ENCODE data around the gene EIF2S2.
"Not testable (repeated sequence)": the region's sequence is repeated elsewhere in the genome, so short reads cannot be mapped to it uniquely, and the experiment has no call there.

EIF2S2 gene

GRCh38 chr20:34111702-34112599 lies at the start of gene EIF2S2:
Gene EIF2S2 (minus strand): TSS chr20:34112243. CDS start chr20:34112110, 133 bp downstream.
- DNase-seq (ENCODE audit: low read depth in 2 of 2) = peak; percentile 83 to 91

- DNase-seq (ENCODE audit: low read depth in 2 of 2) = not testable (repeated sequence)
These were observed 45.7 kb upstream of the EIF2S2 start for GRCh38 chr20:34157697-34158096.

DNA sequence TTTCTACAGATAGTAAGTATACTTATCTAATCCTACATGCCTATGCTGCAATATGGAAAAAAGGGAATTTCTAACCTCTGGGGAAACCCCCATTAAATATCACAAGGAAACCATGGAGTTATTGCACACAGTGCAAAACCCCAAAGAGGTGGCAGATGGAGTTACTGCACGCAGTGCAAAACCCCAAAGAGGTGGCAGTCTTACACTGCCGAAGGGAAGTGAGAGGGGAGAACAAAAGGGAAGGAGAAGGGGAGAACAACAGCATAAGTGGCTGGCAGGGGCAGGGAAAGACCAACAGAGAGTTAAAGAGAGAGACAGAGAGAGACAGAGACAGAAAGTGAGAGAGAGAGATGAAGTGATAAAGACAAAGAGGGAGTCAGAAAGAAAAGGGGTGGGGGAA lies 43.8 kb upstream of the EIF2S2 start:
- DNase-seq (ENCODE audit: low read depth in 2 of 2) = no peak

- not testable (repeated sequence) for DNase-seq (ENCODE audit: low read depth in 2 of 2)
These were observed 41.1 kb upstream of the EIF2S2 start for GRCh38 chr20:34153169-34153568.

- not testable (repeated sequence) for DNase-seq (ENCODE audit: low read depth in 2 of 2)
These were observed 40.0 kb upstream of the EIF2S2 start for GRCh38 chr20:34152073-34152472.

DNA sequence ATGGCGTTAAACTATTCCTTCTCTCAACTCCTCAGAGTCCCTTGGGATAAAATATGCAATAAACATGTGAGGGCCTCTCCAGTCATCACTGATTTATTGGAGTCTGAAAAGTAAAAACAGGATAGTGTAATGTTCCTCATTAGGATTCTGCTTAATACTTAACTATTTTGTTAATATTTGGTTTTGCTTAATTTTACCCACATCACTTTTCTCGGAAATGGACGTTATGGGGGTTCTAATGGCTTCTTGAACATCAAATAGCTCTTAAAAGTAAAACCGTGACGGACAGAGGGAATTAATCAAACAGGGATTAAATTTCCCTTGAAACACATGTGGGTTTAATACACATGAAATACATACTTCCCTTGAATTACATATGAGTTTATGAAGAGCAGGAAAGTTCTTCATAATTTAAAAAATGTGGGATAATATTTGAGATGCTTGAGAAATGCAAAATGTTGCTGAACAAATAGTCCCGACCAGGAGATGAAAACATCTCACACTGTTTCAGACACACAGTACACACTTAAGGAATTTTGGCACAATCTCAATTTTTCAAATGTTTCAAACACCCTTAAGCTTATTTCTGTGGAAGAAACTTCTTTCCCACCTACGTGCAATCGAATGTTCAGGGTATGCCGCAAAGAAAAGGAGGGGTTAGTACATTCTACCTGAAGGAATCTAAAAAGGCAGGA lies 38.4 kb upstream of the EIF2S2 start:
- DNase-seq (ENCODE audit: low read depth in 2 of 2) = no peak

DNA sequence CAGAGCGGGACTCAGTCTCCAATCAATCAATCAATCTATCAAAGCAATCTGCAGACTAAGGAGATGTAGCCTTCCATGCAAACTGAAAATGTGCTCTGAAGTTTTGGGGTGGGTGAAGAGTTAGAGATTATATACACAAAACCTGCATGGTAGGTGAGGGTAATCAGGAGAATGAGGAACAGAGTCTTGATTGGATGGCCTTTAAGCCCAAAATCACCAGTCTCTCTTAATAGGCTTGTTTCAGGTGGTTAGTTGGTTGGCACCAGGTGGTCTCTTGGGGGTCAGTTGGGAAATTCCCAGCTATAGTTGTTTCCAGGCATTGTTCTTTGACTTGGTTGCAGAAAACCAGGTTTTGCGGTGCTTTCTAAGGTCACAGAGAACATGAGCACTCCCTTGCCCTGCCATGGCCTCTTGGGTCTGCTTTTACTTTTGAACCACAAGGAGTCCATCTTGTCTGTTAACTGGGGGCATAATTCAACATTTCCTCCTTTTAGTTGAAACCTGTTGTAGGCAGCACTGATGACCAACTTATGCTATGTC lies 33.3 kb upstream of the EIF2S2 start:
- DNase-seq (ENCODE audit: low read depth in 2 of 2) = no peak

- DNase-seq (ENCODE audit: low read depth in 2 of 2) = no peak
These were observed 31.9 kb upstream of the EIF2S2 start for GRCh38 chr20:34143951-34144350.

GRCh38 chr20:34142121-34142520 lies 30.1 kb upstream of the EIF2S2 start:
- no peak for DNase-seq (ENCODE audit: low read depth in 2 of 2)

DNA sequence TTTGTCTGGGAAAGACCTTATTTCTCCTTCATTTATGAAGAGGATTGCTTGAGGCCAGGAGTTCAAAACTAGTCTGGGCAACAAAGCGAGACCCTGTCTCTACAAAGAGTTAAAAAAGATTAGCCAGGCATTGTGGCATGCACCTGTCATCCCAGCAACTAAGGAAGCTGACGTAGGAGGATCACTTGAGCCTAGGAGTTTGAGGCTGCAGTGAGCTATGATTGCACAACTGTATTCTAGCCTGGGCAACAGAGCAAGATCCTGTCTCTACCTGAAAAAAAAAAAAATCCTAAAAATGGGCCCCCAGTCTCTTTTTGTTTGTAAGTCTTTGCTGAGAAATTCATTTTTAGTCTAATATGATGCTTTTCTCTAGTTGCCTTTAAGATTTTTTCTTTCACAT lies 29.2 kb upstream of the EIF2S2 start:
- DNase-seq (ENCODE audit: low read depth in 2 of 2) = no peak

DNA sequence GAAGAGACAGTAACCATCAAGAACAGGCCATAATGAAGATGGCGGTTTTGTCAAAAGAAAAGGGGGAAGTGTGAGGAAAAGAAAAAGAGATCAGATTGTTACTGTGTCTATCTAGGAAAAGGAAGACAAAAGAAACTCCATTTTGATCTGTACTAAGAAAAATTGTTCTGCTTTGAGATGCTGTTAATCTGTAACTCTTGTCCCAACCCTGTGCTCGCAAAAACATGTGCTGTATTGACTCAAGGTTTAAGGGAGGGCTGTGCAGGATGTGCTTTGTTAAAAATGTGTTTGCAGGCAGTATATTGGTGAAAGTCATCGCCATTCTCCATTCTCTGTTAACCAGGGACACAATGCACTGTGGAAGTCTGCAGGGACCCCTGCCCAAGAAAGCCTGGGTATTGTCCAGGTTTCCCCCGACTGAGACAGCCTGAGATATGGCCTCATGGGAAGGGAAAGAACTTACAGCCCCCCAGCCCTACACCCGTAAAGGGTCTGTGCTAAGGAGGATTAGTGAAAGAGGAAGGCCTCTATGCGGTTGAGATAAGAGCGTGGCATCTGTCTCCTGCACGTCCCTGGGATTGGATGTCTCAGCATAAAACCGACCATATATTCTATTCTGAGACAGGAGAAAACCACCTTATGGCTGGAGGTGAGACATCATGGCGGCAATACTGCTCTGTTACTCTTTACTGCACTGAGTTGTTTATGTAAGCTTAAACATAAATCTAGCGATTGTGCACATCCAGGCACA lies 23.7 kb upstream of the EIF2S2 start:
- DNase-seq (ENCODE audit: low read depth in 2 of 2) = not testable (repeated sequence)

DNA sequence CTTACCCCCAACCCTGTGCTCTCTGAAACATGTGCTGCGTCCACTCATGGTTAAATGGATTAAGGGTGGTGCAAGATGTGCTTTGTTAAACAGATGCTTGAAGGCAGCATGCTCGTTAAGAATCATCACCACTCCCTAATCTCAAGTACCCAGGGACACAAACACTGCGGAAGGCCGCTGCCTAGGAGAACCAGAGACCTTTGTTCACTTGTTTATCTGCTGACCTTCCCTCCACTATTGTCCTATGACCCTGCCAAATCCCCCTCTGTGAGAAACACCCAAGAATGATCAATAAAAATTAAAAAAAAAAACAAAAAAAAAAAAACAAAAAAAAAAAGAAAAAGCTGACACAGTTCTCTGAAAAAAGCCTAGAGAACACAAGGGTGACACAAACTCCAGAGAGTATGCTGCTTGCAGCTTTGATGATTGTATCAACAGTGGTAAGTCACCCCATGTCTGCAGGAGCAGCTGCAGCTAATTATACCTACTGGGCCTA lies 21.4 kb upstream of the EIF2S2 start:
- DNase-seq (ENCODE audit: low read depth in 2 of 2) = not testable (repeated sequence)

GRCh38 chr20:34132943-34133342 lies 20.9 kb upstream of the EIF2S2 start:
- not testable (repeated sequence) for DNase-seq (ENCODE audit: low read depth in 2 of 2)

DNA sequence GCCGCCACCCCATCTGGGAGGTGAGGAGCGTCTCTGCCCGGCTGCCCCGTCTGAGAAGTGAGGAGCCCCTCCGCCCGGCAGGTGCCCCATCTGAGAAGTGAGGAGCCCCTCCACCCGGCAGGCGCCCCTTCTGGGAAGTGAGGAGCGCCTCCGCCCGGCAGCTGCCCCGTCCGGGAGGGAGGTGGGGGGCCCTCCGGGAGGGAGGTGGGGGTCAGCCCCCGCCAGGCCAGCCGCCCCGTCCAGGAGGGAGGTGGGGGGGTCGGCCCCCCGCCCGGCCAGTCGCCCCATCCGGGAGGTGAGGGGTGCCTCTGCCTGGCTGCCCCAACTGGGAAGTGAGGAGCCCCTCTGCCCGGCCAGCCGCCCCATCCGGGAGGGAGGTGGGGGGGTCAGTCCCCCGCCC lies 20.4 kb upstream of the EIF2S2 start:
- not testable (repeated sequence) for DNase-seq (ENCODE audit: low read depth in 2 of 2)

- no peak for DNase-seq (ENCODE audit: low read depth in 2 of 2)
These were observed 19.4 kb upstream of the EIF2S2 start for GRCh38 chr20:34131491-34131890.

DNA sequence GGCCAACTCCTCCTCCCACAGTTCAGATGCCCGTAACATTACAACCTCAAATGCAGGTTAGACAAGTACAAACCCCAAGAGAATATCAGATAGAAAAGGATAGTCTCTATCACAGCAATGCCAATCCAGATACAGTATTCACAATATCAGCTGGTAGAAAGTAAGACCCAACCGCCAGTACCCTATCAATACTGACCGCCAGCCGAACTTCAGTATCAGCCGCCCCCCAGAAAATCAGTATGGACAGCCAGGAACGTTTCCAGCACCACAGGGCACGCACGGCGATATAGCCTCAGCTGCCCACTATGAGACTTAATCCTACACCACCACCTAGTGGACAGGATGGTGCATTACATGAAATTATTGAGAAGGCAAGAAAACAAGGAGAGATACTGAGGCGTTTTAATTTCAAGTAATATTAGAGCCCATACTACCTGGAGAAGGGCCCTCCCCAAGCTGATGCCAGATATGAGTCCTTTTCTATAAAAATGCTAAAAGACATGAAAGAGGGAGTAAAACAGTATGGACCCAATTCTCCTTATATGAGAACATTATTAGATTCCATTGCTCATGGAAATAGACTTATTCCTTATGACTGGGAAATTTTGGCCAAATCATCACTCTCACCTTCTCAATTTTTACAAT lies 17.6 kb upstream of the EIF2S2 start:
- DNase-seq (ENCODE audit: low read depth in 2 of 2) = peak; percentile 29 to 37

DNA sequence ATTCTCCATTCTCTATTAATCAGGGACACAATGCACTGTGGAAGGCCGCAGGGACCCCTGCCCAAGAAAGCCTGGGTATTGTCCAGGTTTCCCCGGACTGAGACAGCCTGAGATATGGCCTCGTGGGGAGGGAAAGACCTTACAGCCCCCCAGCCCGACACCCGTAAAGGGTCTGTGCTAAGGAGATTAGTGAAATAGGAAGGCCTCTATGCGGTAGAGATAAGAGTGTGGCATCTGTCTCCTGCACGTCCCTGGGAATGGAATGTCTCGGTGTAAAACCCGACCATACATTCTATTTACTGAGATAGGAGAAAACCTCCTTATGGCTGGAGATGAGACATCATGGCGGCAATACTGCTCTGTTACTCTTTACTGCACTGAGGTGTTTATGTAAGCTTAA lies 15.7 kb upstream of the EIF2S2 start:
- DNase-seq (ENCODE audit: low read depth in 2 of 2) = no peak

DNA sequence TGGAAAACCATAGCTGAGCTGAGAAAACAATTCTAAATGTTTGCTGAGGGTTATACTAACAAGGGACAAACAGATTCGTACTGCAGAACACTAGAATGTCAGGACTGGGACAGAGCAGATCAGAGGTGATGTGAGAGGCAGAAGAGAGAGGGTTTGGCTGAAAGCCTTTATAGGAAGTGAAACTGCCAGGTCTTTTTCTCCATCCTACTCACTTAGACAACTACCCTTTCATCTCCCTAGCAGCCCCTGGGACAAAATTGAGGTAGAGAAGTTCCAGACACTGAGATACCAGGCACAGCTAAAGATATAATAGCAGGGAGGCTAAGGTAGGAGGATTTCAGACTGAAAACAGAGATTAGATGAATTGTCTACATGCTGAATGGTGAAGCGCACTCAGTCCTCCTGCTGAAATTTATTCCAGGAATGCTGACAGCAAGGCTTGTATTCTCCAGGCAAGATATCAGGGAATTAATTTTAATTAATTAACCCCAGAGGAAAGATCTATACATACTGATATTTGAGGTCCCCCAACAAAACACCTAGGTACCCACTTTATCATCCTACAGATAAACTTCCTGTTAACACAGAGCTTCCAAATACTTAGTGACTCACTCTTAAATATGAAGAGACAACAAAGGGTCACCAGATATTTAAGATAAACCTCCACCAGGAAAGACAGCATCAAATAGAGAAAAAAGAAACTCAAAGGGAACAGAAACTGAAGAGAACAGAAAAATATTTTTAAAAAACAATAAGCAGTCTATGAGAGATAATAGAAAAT lies 12.6 kb upstream of the EIF2S2 start:
- DNase-seq (ENCODE audit: low read depth in 2 of 2) = no peak

- no peak for DNase-seq (ENCODE audit: low read depth in 2 of 2)
These were observed 11.3 kb upstream of the EIF2S2 start for GRCh38 chr20:34123309-34123708.

DNA sequence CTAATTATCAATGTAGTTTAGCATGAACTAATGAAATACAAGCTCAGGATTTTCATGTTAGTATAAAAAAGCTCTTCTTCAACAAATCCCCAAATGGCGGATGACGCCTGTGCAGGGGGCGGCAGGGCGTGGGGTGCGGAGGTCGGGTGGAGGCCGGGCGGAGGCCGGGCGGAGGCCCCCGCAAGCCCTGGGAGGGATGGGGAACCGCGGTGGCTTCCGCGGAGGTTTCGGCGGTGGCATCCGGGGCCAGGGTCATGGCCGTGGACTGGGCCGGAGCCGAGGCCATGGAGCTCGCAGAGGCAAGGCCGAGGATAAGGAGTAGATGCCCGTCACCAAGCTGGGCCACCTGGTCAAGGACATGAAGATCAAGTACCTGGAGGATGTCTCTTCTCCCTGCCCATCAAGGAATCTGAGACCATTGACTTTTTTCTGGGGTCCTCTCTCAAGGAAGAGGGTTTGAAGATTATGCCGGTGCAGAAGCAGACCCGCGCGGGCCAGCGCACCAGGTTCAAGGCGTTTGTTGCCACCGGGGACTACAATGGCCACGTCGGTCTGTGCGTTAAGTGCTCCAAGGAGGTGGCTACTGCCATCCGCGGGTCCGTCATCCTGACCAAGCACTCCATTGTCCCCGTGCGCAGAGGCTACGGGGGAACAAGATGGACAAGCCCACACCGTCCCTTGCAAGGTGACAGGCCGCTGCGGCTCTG lies 10.4 kb upstream of the EIF2S2 start:
- no peak for DNase-seq (ENCODE audit: low read depth in 2 of 2)
